HG03521 (cell line): ENCODE measurements around the gene TLL2.

Experiments
- ATAC-seq: cut with Tn5 transposase; IDR thresholded peaks from one replicate; pipeline ENCODE4 v1.9.1; 2021; ENCODE audit warnings: mild to moderate bottlenecking, moderate library complexity; ENCODE audit not compliant: unreplicated experiment

Gene TLL2

DNA sequence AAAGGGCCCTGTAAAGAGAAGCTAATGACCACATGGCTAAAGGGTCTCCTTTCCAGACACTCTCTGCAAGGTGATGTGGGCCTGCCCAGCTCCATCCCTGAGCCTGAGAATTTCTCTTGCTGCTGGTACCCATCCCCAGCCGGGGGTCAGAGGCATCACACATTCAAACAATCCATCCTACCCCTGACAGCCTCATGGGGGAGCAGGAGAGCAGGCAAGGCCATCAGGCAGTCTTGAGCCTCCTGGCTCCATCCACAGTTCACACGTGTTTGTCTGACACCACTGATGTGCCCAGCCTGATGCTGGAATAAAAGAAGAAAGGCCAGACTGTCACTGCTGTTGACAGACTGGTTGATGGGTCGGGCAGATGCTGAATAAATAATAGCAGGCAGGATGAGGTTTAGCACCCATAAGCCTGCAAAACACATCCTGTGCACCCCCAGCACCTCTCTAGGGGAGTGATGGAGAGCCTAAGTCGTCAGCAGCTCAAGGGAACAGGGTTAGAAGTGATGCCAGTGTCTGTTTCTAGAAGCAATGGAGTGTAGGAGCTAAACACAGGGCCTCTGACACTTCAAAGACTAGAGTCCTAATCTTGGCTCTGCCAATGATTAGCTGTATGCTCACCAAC lies 43.5 kb downstream of the TLL2 start:
- no peak for ATAC-seq

DNA sequence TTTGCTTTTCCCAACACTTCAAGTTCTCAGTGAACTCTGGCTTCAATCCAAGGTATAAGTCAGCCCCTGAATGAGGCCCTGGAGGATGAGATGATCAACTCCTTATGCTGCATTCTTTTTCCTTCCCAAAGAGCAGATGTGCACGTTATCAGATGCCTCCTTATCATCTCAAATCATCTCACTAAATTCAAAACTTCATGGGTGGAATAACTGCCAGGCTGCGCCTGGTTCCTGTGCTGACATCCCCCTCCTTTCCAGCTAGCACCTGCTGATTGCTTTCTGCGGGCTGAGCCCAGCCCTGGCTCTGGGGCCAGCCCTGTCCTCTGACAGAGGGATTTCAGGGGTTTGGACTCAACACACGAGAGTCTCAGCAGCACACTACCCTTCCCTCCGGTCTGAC lies 44.9 kb downstream of the TLL2 start:
- ATAC-seq: no peak

DNA sequence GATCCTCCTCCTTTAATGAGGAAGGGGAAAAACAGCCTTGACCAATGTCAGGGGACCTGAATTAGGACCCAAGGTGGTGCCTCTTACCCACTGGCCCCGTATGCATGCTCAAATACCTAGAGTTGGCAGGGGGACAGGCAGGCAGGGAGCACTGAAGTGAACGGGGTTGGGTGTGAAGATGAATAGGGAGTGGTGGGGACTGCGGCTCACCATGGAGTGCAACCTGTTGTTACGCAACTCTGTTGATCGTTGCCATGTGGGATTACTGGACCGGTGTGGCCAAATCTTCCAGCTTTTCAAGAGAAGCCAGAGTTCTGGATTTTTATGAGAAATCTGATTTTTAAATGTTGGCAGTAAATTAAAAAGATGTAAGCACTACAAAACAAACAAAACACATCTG lies 48.1 kb downstream of the TLL2 start:
- no peak for ATAC-seq

DNA sequence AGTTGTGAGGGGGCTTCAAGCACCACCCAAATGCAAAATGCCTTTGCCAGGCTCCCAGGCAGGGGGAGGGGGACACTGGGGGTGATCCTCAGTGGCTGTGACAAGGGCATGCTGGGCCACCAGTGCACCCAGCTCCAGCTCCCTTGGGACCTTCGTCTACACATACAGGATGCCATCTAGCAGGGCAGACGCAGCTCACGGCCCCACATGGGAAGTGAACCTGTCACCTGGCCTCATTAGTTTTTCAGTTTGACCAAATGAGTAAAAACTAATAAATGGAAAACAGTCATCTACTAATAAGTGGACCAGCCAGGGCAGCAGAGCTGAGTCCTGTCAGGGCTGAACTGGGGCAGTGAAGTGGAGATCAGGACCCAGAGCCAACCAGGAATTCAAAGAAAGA lies 50.2 kb downstream of the TLL2 start:
- ATAC-seq: no peak

DNA sequence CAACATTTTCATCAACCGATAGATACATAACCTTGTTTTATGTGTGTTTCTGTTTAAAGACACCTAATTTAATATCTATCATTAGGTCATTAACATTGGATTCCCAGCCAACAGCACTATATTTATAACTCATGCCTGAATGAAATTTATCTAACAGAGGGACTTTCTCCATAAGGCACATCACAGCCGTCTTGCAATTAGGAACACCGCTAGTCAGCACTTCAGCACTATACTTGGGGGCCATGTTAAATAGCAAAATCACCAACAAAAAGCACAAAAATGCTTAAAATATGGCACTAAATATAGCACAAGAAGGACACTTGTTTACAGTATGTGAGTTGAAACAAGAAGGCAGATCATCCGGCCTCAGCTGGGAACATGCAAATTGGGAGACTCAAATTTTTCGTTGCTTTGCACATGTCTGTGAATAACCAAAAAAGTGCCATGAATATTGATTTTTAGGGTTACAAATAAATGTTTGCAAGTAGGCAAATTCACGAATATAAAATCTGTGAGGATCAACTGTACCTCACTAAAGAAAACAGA lies 51.0 kb downstream of the TLL2 start:
- no peak for ATAC-seq

DNA sequence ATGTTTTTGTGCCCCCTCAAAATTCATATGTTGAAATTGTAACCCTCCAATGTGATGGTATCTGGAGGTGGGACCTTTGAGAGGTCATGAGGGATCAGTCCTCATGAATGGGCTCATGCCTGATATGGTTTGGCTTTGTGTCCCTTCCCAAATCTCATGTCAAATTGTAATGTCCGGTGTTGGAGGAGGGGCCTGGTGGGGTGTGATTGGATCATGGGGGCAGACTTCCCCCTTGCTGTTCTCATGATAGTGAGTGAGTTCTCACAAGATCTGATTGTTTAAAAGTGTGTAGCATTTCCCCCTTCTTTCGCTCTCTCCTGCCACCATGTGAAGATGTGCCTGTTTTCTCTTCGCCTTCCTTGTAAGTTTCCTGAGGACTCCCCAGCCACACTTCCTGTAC lies 53.4 kb downstream of the TLL2 start:
- ATAC-seq: no peak

DNA sequence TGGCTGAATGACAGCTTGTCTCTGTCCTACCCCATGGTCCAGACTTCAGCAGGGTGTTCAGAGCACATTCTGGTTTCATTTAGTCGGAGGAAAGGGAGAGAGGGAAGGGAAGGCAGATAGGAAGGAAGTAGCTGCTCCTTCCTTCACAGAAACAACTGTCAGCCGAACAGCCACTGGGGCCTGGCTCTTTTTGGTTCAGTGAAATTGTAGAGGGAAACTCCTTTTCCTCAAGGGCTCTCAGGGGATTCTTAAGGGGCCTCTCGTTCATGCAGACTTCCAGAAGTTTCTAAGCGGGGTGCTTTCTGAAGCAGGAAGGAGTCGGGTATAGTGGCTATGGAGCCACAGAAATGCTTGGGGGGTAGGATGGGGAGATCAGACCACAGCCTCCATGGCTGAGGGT lies 56.4 kb downstream of the TLL2 start:
- no peak for ATAC-seq

DNA sequence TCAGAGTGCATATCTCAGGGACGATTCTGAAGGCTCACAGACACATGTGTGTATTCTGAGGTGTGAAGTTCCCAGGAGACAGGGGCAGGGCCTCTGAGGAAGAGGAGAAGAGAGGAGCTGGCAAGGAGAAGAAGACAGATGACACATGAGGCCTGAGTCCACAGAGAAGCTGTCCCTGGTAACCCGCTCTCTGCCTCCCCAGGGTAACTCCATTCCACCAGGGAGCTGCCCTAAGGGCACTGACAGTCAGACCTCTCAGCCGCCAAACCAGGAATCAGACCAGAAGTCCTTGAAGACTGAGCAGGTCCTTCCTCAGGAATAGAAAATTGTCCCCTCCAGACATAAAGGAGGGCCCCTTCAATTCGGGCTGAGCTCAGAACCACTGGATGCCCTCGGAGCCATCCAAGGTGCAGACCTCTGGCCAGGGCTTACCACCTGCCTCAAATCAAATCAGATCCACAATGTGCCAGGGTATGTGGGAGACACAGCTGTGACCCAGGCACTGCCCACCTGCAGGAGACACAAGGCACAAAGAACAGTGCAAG lies 57.4 kb downstream of the TLL2 start:
- ATAC-seq: no peak

DNA sequence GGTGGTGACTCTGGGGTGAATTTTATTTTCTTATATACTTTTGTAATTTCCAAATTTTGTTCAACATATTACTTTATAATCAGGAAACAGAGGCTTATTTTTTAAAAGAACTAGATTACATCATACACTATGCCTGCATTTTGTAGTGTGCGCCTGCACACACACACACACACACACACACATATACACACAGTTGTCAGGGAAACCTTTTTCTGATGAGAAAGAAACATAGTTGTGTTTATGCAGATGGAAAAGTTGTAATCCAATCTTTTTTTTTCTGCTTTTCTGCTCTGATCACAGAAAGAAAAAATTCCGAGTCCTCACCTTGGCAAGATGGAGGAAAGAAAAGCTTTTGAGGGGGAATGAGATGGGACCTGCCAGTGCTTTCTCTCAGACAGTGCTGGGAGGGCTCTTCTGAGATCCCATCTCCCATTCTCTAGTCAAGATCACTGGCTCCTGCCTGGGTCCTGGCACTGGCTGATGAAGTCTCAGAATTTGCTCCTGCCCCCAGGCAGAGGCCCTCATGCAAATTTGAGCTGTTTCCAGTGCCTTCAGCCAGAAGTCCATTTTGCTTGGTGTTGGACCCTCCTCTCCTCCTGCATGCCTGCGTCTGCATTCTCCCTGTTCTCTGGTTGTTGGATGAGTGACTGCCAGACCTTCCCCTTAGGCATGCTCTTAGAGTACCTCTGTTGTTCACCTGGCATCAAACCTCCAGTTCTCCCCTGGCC lies 59.7 kb downstream of the TLL2 start:
- ATAC-seq: no peak

DNA sequence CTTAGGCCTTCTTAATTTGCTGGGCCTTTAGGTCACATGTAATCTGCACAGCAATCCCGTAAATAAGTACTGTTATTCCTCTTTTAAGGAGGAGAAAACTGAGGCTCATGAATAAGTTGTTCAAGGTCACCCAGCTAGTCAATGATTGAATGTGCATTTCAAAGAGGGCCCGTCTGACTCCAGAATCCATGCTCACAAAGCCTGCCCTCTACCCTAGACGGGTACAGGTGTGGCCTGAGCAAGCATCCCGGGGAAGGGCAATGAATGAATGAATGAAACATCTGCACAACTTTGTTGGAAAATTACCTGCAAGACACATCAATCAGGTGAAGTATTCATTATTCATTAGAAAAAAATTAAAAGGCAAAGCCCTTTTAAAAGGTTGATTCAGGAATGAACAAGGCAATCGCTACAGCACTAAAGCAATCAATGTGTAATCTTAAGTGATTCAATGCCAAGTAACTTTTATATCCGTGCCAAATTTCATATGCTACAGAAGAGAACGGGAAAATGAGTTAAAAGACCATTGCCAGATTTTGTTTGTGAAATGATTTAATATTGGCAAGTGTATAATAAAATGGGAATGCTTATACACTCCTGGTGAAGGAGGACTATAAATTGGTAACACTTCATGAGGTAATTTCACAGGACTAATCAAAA lies 61.1 kb downstream of the TLL2 start:
- ATAC-seq: no peak

DNA sequence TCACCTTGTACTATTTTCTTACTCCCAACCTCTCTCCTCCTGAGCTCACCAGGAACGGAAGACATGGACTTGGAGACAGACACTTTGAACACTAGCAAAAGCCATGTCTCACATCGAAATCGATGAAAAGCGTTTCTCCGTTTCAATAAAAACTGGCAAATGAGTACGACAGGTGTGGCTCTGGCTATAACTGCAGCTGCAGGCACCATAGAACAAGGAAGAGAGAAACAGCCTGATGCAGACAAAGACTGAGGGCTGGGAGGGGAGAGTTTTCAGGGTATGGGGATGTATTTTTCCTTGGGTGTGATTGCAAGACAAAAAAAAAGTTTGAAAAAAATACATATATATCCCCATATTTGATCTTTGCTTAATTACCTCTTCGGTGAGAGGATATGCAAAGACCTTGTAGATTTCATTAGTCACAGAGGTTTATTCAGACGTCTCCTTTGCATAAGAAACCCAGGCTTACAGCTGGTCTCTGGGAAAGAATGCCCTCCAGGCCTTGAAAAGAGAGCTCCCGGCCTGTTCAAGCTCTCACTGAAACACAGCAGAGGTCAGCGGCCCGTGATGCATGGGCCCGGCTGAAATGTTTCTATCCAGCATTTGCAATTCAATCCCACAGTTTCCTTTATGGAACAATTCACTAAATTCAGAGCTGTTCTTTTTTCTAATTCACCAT lies 63.1 kb downstream of the TLL2 start:
- no peak for ATAC-seq

DNA sequence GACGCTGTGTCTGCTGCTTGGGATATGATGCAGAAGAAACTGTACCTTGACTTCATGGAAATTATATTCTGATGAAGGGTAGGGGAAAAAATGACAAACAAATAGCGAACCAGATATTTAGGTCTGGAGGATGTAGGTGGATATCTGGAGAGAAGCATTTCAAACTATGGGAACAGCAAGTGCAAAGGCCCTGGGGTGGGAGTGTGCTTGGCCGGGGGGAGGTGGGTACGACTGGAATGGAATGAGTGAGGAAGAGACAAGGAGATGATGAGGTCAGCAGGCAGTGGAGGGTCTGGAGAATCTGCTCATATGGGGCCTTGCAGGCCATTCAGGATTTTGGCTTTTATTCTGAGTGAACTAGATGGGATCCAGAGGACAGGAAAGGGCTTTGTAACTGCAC lies 65.2 kb downstream of the TLL2 start:
- no peak for ATAC-seq

DNA sequence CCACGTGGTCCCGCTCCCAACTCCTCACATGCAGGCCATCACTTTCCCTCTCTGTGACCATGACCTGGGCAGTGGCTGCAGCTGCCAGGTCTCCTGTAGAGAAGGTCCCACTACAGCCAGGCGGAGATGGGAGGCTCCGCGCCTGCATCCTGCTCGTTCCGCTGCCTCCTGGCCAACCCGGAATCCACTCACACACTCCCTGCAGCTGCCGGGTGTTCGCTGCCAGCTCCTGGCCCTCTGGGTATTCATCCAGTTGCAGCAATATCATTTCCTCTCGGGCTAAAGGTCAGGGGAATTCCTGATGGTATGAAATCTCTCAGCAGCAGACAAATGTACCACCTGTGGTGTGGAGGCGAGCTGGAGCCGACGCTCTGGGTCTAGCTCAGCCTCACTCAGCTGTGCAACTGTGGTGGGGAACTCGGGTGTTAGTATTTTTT lies 65.7 kb downstream of the TLL2 start:
- no peak for ATAC-seq

DNA sequence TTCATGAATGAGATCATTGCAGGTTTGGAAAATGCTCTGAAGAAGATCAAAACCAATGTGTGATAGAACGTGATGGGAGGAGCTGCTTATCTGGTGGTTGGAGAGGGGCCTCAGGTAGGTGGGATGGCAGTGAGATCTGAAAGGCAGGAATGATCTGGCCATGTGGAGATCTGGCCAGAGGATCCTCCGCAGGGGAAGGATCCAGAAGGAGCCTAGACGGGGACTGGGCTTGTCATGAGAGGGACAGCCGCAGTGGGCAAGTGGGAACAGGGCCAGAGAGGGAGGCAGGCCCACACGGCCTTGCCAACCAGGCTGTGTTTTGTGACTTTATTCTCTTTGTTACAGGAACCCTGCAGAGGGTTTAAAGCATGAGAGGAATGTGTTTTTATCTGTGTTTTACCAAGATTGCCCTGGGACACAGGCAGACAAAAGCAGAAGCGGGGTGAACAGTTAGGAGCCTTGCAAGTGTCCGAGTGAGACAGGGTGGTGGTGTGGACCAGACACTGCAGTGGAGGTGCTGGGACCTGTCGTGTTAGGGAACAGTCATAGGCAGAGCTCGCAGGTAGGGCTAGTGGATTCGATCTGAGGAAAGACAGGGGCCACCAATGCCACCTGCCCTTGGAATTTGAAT lies 66.6 kb downstream of the TLL2 start:
- ATAC-seq: no peak

DNA sequence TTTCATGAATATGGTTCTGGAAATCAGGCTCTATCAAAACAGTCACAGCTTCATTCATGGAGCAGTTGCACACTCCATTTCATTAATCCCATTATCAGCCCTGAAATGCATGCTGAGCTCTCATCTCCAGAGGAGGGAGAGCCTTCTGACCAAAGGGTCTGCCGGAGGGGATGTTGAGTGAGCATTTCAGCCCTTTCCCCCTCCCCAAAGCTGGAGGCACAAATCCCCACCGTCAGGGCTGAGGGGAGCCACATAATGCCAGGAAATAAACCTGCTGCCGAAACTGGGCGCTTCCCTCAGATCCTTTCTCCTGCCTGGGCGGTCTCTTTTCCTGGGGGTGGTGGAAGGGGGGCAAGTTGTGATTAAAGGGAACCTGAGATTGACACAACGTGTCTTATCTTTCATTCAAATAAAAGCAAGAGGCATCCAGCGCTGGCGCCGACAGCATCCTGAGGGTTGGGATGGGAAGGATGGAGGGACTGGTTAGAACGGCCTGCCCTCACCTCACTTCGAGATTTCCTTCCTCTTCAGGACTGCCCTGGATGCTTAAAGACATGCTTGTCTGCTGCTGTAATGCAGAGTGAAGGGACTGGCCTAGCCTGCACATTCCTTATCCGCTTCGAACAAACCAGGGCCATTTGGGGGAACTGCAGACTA lies 71.6 kb downstream of the TLL2 start:
- ATAC-seq: no peak

DNA sequence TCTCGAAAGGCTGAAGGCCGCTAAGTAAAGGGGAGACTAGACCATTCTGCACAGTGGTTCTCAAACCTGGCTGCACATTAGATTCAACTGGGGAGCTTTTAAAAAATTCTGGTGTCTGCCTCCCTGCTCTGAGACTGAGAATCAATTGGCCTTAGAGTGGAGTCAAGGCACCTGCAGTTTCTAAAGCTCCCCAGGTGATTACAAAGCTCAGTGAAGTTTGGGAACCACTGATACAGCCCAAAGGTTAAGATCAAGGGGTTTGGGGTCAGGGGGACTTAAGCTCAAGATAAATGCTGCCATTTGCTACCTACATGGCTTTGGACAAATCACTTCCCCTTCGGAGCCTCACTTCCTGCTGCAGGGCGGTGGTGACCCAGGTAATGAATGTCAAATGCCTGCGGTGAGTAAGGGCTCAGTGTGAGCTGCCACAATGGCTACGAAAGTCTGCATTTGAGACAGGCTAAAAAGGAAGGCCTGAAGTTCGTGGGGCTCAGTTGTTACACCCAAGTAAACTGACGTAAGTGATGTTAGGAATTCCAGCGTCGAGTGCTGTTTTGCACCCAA lies 72.3 kb downstream of the TLL2 start:
- ATAC-seq: no peak

DNA sequence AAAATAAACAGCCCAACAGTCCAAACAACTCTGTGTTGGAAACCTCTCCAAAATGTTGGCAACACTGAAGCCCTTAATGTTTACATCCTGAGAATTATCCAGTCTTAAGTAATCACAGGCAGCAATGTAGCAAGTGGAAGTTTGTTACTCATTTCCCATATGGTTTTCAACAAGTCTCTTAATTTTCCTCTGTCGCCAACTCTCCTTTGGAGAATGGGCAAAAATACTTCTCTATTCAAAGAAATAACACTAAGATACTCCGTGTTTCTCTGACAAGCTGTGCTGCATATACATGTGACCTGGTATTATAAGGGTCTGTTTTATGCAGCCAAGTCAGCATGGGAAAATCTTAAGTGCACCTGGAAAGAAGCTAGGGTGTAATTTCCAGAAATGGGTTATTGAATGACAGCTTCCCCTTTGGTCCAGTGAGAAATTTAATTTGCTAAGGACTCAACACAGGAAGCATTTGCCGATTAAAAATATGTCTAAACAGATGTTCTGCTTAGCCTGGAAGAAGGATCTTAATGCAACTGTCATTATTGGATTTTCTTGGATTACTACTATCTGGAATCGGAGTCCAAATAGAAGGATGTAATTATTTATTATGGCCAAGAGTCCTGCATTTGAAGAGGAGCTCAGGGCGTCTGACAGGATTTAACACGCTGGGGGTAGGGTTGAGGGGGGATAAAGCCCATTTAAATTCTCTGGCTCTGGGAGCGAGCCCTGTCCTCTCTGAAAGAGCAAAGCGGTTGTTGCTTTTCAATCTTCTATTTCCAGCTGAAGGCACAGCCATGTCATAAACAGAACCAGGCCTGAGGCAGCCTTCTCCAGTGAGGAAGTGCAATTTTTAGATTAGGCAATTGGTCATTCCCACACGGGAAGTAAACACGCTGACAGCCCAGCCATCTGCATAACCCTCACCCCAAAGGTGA lies 73.1 kb downstream of the TLL2 start:
- ATAC-seq: no peak

DNA sequence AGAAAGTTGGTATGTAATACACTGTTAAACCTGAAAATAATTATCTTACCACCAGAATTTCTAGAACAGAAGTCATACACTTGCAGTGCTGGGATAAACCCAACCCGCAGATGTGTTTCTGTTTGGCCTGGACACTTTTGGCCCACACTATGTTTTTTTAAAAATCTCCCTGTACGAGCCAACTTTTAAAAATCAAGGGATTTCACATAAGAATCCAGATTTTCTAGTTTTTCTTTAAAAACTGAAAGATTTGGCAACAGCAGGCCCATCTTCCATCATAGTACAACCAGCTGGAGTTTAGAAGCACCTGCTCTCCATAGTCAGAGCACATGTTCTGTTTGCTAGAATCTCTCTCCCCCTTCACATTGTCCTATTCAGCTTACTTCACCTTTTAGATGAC lies 74.0 kb downstream of the TLL2 start:
- no peak for ATAC-seq

DNA sequence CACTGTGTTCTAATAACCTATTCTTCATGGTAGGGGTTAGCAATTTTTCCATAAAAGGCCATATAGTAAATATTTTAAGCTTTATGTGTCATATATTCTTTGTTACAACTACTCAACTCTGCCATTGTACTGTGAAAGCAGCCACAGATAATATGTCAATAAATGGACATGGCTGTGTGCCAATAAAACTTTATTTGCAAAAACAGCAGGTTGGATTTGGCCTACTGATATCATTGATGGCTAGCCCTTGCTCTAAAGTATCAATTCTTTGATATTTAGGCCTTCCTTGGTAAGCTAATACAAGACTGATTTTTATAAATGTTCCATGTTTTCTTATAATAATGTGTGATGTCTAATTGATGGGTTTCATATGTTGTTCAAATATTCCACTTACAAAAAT lies 77.7 kb downstream of the TLL2 start:
- no peak for ATAC-seq
